ENCODE results near the gene NLRP9. TPM values are rescaled to one million over a fixed set of nuclear protein-coding genes. Genes with fewer than 3 reads are reported as not detected.

Gene NLRP9
- polyA plus RNA-seq, 2 of the 4 experiments (the other 2 are of a cell fraction) = not detected

DNA sequence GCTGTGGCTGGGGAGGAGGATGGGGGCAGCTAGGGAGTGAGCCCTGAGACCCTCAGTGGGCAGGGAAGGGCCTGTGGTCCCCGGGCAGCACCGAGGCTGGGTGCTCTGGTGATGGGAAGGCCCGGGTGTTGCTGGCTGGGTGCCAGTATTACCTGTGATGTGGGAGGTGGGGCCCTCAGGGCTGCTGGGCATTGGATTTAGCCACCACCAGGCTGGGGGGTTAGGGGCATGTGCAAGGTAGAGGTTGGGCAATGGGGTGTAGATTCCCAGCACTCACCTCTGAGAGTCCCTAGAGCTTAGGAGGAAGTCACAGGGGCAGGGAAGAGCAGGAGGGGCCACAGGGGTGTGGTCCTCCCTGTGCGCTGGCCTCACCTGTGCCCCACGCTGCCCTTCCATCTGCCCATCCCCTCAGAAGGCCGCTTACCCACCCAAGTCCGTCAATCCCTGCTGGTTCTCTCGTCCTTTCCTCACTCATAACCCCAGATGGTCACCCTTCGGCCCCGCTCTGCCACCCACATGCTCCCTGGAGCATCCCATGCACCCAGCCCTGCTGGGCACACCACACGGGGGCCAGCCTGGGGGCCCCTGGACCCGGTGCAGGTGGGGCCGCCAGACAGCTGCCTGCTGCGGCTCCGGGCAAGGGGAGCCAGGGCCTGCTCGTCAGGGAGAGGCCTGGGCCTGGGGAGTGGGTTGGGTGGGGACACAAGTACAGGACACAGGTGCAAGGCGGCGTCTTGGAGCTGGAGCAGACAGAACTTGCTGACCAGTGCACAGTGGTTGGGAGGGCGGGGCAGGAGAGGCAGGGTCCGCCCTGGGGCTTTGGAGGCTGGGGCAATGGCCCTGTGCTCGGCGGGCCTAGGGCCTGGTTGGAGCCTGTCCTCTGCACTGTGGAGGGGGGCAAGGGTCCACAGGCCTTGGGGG lies 50.7 kb downstream of the NLRP9 start:
- no peaks in the 10 kb centered on the region for H3K4me1 ChIP-seq
- no peak for FAIRE-seq
- no peak overlapping the region for H3K27ac ChIP-seq
- ChIA-PET POLR2A (interaction anchor here (0.9 kb wide), 1 partner anchor 33 kb away, joined by 3 read pairs; the partner anchor contains the start of gene U2AF2), CTCF (no interaction called here)
- ATAC-seq = no peak
- WGBS (ENCODE audit: missing lambda C conversion rate) = 93% methylated on average over 18 of the region's 22 CpGs
- no peak for TF ChIP-seq KDM5A (IDR thresholded peaks at IDR 0.05)
- TF ChIP-seq BHLHE40 (IDR thresholded peaks at IDR 0.05; ENCODE audit: low read depth, low read length) = no peak
- no peaks in the 10 kb centered on the region for H3K9me3 ChIP-seq
- no peak overlapping the region for H3K4me3 ChIP-seq
- no peak overlapping the region for H3K4me2 ChIP-seq
- no peak for DNase-seq (ENCODE audit: low read depth in 1 of 2, low spot score in 1 of 2)

DNA sequence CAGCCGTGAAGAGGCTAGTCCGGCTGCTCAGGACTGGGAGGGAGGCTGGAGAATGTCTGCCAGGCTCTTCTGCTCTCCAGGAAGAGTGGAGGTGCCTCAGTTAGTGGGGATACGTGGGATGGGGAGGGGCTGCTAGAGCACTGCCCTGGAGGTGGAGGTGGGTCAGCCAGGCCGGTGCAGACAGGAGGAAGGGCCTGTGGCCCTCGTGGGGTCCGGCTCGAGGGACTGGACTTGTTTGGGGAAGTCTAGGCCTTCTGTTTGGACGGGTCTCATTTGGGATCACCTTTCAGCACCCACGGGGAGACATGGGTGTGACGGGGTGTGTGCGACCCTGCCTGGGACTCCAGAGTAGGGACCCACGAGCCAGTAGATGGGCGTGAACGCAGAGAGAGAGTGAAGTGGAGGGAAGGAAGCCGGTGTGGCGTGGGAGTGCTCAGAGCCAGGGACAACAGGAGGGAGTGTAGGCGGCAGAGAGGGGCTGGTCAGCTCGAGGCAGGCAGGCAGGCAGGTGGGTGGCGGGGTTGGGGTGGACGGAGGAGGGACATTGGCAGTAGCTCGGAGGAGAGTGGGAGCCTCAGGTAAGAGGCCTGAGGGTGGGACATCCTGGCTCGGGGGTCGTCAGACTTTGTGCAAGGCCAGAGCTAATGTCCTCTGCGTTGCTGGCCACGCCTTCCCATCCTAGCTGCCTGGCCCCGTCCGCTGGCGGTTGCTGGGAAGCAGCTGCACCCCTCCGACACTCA lies 51.7 kb downstream of the NLRP9 start:
- DNase-seq (ENCODE audit: low read depth in 1 of 2, low spot score in 1 of 2) = no peak
- H3K4me2 ChIP-seq = no peak overlapping the region
- H3K4me1 ChIP-seq = no peaks in the 10 kb centered on the region
- ChIA-PET CTCF (no interaction called here), POLR2A (interaction anchor here (0.9 kb wide), 1 partner anchor 32 kb away, joined by 3 read pairs; the partner anchor contains the start of gene U2AF2)
- no peaks in the 10 kb centered on the region for H3K9me3 ChIP-seq
- no peak overlapping the region for H3K4me3 ChIP-seq
- ATAC-seq = no peak
- WGBS (ENCODE audit: missing lambda C conversion rate) = 91% methylated on average over 29 of the region's 29 CpGs
- TF ChIP-seq, protein P1, sequence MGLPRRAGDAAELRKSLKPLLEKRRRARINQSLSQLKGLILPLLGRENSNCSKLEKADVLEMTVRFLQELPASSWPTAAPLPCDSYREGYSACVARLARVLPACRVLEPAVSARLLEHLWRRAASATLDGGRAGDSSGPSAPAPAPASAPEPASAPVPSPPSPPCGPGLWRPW (IDR thresholded peaks at IDR 0.05) = no peak
- no peak for TF ChIP-seq POLR2AphosphoS2 (conservative IDR thresholded peaks at IDR 0.05; ENCODE audit: low read length)
- TF ChIP-seq NPAS2 (CRISPR knock-in tag; IDR thresholded peaks at IDR 0.05; ENCODE audit: borderline replicate concordance) = no peak
- no peak for TF ChIP-seq RARB (CRISPR knock-in tag; IDR thresholded peaks at IDR 0.05)
- no peak for TF ChIP-seq NR3C1 (IDR thresholded peaks at IDR 0.05)
- TF ChIP-seq, protein P2, sequence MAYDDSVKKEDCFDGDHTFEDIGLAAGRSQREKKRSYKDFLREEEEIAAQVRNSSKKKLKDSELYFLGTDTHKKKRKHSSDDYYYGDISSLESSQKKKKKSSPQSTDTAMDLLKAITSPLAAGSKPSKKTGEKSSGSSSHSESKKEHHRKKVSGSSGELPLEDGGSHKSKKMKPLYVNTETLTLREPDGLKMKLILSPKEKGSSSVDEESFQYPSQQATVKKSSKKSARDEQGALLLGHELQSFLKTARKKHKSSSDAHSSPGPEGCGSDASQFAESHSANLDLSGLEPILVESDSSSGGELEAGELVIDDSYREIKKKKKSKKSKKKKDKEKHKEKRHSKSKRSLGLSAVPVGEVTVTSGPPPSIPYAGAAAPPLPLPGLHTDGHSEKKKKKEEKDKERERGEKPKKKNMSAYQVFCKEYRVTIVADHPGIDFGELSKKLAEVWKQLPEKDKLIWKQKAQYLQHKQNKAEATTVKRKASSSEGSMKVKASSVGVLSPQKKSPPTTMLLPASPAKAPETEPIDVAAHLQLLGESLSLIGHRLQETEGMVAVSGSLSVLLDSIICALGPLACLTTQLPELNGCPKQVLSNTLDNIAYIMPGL (CRISPR knock-in tag; IDR thresholded peaks at IDR 0.05; ENCODE audit: borderline replicate concordance) = no peak
- TF ChIP-seq RNF2 (IDR thresholded peaks at IDR 0.05; ENCODE audit: borderline replicate concordance, low read depth) = no peak
- TF ChIP-seq, protein P3, sequence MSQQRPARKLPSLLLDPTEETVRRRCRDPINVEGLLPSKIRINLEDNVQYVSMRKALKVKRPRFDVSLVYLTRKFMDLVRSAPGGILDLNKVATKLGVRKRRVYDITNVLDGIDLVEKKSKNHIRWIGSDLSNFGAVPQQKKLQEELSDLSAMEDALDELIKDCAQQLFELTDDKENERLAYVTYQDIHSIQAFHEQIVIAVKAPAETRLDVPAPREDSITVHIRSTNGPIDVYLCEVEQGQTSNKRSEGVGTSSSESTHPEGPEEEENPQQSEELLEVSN (IDR thresholded peaks at IDR 0.05; ENCODE audit: borderline replicate concordance, low read depth) = no peak
- TF ChIP-seq NFE2L2 (conservative IDR thresholded peaks at IDR 0.05; ENCODE audit: low read length) = no peak
- no peak for TF ChIP-seq EP300 (IDR thresholded peaks at IDR 0.05)
- TF ChIP-seq, protein P4, sequence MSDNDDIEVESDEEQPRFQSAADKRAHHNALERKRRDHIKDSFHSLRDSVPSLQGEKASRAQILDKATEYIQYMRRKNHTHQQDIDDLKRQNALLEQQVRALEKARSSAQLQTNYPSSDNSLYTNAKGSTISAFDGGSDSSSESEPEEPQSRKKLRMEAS (IDR thresholded peaks at IDR 0.05) = no peak
- TF ChIP-seq FOSB (CRISPR knock-in tag; IDR thresholded peaks at IDR 0.05) = no peak
- no peak for TF ChIP-seq RCOR1 (IDR thresholded peaks at IDR 0.05; ENCODE audit: low read depth, low read length)
- no peak for TF ChIP-seq TFCP2L1 (CRISPR knock-in tag; IDR thresholded peaks at IDR 0.05)
- TF ChIP-seq, protein P5, sequence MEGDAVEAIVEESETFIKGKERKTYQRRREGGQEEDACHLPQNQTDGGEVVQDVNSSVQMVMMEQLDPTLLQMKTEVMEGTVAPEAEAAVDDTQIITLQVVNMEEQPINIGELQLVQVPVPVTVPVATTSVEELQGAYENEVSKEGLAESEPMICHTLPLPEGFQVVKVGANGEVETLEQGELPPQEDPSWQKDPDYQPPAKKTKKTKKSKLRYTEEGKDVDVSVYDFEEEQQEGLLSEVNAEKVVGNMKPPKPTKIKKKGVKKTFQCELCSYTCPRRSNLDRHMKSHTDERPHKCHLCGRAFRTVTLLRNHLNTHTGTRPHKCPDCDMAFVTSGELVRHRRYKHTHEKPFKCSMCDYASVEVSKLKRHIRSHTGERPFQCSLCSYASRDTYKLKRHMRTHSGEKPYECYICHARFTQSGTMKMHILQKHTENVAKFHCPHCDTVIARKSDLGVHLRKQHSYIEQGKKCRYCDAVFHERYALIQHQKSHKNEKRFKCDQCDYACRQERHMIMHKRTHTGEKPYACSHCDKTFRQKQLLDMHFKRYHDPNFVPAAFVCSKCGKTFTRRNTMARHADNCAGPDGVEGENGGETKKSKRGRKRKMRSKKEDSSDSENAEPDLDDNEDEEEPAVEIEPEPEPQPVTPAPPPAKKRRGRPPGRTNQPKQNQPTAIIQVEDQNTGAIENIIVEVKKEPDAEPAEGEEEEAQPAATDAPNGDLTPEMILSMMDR (IDR thresholded peaks at IDR 0.05) = no peak
- TF ChIP-seq HOXB13 (CRISPR knock-in tag; IDR thresholded peaks at IDR 0.05; ENCODE audit: low read depth) = no peak
- TF ChIP-seq MAZ (IDR thresholded peaks at IDR 0.05; ENCODE audit: borderline replicate concordance, low read depth, low read length) = no peak
- no peak for TF ChIP-seq HDAC2 (IDR thresholded peaks at IDR 0.05)
- no peak for TF ChIP-seq HEYL (CRISPR knock-in tag; IDR thresholded peaks at IDR 0.05)
- no peak for TF ChIP-seq CBX8 (IDR thresholded peaks at IDR 0.05)
- no peak for FAIRE-seq
- no peak overlapping the region for H3K27ac ChIP-seq

All from A549 (cell line).